ENCODE data around the gene TNFAIP8L3.
"Not testable (repeated sequence)": the region's sequence is repeated elsewhere in the genome, so short reads cannot be mapped to it uniquely, and the experiment has no call there.

TNFAIP8L3 gene

GRCh38 chr15:51051776-51052175, 42.9 kb downstream of the TNFAIP8L3 start:
- no peak for DNase-seq

DNA sequence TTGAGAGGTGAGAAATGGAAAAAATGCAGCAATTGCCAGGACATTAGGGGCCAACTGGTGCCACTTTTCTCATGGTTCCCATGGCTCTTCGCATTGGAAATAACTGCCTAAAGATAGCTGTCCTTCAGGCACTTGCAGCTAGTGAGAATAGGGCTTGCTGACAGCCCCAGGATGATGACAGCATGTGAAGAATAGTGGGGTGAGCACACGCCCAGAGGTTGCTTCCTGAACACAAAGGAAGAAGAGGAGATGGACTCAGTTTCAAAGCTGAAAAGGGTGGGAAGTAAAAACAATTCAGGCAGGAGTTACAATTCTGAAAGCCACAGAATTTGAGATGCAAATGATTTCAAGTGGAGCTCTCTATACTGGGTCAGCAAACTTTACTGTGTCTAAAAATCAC, 45.6 kb downstream of the TNFAIP8L3 start:
- no peak for DNase-seq

- DNase-seq, result no peak
Measured at GRCh38 chr15:51048308-51048707, 46.4 kb downstream of the TNFAIP8L3 start.

- DNase-seq, result no peak
Measured at GRCh38 chr15:51046799-51047449, 47.8 kb downstream of the TNFAIP8L3 start.

DNA sequence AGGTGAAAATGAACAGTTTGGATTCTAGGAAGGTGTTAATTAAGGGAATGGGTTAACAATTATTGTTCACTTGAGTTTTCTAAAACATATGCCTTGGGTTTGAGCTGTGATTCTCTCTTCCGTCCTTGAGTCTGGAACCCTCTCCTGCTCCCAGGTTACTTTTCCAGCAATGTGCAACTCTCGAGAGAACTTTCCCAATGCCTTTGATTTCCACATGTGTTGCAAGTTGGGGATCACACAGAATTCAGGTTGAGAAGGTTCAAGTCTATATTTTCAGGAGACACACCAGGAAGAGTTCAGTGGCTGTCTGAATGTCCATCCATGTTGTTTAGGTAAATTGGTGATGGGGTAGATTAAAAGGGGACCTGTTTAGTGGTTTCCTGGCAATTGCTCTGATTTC, 48.7 kb downstream of the TNFAIP8L3 start:
- DNase-seq, result no peak

- no peak for DNase-seq
Measured at GRCh38 chr15:51044037-51044727, 50.5 kb downstream of the TNFAIP8L3 start.

DNA sequence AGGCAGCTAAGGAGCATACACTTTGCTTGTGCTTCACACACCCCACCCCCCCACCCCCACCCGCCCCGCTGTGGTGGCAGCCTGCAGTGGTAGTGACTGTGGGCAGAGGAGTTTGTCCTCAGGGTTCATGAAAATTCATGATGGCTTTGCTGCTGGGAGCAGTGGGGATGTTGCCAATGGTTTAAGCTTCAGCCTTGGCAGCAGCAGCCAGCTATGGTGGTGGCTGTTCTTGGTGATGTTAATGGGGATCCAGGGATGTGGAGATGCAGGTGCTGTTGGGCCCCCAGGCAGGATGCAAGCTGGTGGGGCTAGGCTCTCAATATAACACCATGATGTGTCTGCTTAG, 55.8 kb downstream of the TNFAIP8L3 start:
- no peak for DNase-seq

DNA sequence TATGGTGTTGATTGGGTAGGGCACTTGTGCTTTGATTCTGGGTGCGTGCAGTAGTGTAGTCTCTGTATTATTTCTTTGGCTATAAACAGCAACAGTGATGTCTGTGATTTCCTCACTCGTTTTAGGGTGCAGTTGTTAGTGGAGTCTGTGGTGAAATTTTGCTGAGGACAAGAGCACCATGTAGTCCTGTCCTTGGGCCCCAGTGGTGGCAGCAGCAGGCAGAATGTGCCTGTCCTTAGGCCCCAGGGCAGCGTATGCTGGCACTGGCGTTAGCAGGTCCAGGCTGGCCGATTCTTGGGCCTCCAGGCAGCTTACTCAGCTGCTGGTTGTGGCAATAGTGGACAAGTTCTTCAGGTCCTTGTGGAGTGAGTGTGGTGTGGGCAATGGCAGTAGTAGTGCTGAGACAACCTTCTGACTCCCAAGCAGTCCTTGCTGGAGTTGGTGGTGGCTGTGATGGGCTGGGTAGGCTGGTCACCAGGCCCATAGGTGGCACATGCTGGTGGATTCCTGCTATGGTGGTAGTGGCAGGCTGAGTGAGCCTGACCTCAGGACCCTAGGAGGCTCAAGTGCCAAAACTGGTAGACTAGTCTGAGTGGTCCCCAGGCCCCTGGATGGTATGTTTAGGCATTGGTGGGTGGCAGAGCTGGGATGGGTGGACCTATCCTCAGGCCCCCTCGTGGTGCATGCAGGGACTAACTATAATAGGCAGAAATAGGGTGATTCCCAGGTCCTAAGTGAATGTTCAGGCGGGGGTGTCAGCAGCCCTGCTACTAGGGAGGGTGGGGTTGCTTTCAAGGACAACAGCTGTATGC, 56.3 kb downstream of the TNFAIP8L3 start:
- no peak for DNase-seq

DNA sequence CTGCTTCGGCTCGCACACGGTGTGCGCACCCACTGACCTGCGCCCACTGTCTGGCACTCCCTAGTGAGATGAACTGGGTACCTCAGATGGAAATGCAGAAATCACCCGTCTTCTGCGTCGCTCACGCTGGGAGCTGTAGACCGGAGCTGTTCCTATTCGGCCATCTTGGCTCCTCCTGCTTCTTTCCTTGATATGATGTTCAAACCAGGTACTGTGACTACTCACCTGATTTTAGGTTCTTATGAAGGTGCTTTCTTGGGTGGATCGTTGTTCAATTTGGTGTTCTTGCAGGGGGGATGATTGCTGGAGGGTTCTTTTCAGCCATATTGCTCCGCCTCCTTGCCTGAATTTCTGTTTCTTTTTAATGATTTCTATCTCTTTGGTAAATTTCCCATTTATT, 57.2 kb downstream of the TNFAIP8L3 start:
- DNase-seq, result not testable (repeated sequence)

DNA sequence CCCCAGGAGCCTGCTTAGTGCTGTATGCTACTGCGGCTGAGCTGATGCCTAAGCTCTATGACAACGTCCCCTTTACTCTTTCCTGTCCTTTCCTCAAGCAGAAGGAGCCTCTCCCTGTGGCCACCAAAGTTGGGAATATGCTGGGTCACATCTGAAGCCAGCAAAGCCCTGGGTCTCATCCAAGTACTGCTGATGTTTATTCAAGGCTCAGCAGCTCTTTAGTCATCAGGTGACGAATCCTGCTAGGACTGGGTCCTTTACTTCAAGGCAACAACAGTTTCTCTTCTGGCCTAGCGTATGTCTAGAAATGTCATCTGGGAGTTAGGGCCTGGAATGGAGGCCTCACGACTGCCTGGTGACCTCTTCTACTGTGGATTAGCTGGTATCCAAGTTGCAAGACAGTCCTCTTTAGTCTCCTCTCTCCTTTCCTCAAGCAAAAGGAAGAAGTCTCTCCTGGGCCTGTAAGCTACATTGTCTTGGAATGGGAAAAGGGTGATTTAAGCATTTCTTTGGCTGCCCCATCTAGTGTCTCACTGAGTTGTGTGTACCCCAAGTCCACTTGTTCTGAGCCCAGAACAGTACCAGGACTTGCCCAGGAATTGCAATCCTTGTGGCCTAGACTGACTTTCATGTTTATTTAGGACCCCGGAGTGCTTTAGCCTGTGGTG, 63.9 kb downstream of the TNFAIP8L3 start:
- DNase-seq, result no peak

DNA sequence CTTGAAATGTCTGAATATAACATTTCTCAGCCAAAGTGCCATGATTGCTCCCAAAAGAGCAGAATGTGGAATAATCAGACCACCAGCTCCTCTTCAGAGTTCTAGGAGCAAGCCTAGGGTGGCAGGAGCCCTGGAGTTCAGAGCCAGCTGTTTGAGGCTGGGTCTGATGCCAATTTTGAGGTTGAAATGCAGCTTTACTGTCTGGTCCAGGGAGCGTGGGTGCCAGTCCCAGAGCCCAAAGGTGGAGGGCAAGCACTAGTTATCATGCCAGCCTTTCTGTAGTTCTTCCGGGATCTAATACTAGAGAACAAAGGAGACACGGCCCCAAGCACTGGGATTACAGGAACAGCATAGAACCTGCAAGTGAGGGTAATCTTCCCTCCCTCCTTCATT, 69.3 kb downstream of the TNFAIP8L3 start:
- DNase-seq, result no peak

GRCh38 chr15:51024735-51025453, 69.8 kb downstream of the TNFAIP8L3 start:
- DNase-seq, result no peak

- DNase-seq, result no peak
Measured at GRCh38 chr15:51023499-51023898, 71.2 kb downstream of the TNFAIP8L3 start.

DNA sequence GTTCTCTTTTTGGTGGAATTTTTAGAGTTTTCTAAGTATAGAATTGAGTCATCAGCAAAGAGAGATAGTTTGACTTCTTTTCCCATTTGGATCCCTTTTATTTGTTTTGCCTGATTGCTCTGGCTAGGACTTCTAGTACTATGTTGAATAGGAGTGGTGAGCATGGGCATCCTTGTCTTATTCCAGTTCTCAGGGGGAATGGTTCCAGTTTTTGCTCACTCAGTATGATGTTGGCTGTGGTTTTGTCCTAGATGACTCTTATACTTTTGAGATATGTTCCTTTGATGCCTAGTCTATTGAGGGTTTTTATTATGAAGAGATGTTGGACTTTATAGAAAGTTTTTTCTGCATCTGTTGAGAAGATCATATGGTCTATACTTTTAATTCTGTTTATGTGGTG, 72.5 kb downstream of the TNFAIP8L3 start:
- DNase-seq, result no peak

- no peak for DNase-seq
Measured at GRCh38 chr15:51016615-51017014, 78.1 kb downstream of the TNFAIP8L3 start.

- no peak for DNase-seq
Measured at GRCh38 chr15:51011212-51011611, 83.5 kb downstream of the TNFAIP8L3 start.

GRCh38 chr15:51007131-51007666, 87.5 kb downstream of the TNFAIP8L3 start:
- DNase-seq, result no peak

Measured in CD4-positive, alpha-beta T cell treated with Interleukin-21 for 1 hour (primary cell).